ENCODE measurements around the gene EDDM13. TPM values are rescaled to one million over a fixed set of nuclear protein-coding genes. Genes with fewer than 3 reads are reported as not detected.
A peak's percentile ranks its signal among the peaks of the same experiment; 100 is the strongest.
"Not testable (repeated sequence)": the region's sequence is repeated elsewhere in the genome, so short reads cannot be mapped to it uniquely, and the experiment has no call there.

The EDDM13 gene
- total and polyA plus RNA-seq, 5 donors from 2014 or later = 0.46 to 1.9 (median 1.1) TPM; not detected in 1

- no peak overlapping the region for H3K27ac ChIP-seq (ENCODE audit: insufficient read depth, low read length, poor library complexity, severe bottlenecking)
- peaks cover 4% of the 10 kb centered on the region for H3K27me3 Mint-ChIP-seq
- H3K4me3 ChIP-seq (ENCODE audit: low read depth, low read length) = no peak overlapping the region
- H3K9me3 ChIP-seq (ENCODE audit: control insufficient read depth in 2 of 2, low read length in 2 of 2) = no peaks in the 10 kb centered on the region
- DNase-seq = no peak
- ATAC-seq (ENCODE audit: low read depth in 2 of 2) = no peak
- H3K4me1 Mint-ChIP-seq = peaks cover 0 to 2% (median 0%) of the 10 kb centered on the region in 4 donors
- no peaks in the 10 kb centered on the region for H3K36me3 ChIP-seq (ENCODE audit: control insufficient read depth, insufficient read depth, low read length)
- H3K9me3 Mint-ChIP-seq = peaks cover 0 to 4% (median 0%) of the 10 kb centered on the region in 7 donors
- no peaks in the 10 kb centered on the region for H3K4me1 ChIP-seq (ENCODE audit: control insufficient read depth, insufficient read depth, low read length, poor library complexity, severe bottlenecking)
- no peaks in the 10 kb centered on the region for H3K27me3 ChIP-seq (ENCODE audit: control insufficient read depth, insufficient read depth, low read length)
- no peak overlapping the region for H3K4me3 Mint-ChIP-seq
- no peak overlapping the region for H3K27ac Mint-ChIP-seq
- H3K36me3 Mint-ChIP-seq = no peaks in the 10 kb centered on the region
These were observed 51.9 kb downstream of the EDDM13 start for GRCh38 chr19:56324436-56324835.

DNA sequence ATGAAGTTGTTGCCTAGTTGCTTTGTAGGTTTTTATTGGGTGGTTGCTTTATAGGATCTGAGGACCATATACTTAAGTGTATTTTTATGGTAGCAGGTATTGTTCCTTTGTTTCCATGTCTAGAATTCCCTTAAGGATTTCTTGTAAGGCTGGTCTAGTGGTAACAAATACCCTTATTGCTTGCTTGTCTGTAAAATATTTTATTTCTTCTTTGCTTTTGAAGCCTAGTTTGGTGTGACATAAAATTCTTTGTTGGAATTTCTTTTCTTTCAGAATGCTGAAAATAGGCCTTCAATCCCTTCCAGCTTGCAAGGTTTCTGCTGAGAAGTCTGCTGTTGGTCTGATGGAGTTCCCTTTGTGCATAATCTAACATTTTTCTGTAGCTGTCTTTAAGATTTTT is 60.1 kb downstream of the EDDM13 start:
- Histone ChIP-seq H3K36me3 (ENCODE audit: control insufficient read depth, insufficient read depth, low read length) (no peaks in the 10 kb centered on the region), H3K4me1 (ENCODE audit: control insufficient read depth, insufficient read depth, low read length, poor library complexity, severe bottlenecking) (no peaks in the 10 kb centered on the region), H3K9me3 (ENCODE audit: control insufficient read depth in 2 of 2, low read length in 2 of 2) (peaks cover 0 to 9% of the 10 kb centered on the region in 2 experiments), H3K27me3 (ENCODE audit: control insufficient read depth, insufficient read depth, low read length) (no peaks in the 10 kb centered on the region), H3K27ac (ENCODE audit: insufficient read depth, low read length, poor library complexity, severe bottlenecking) (no peak overlapping the region), H3K4me3 (ENCODE audit: low read depth, low read length) (no peak overlapping the region)
- Mint-ChIP-seq H3K27me3 (peaks cover 13% of the 10 kb centered on the region), H3K4me3 (no peak overlapping the region), H3K4me1 (no peaks in the 10 kb centered on the region), H3K27ac (no peak overlapping the region), H3K9me3 (peaks cover 0 to 15% (median 7%) of the 10 kb centered on the region in 7 donors), H3K36me3 (no peaks in the 10 kb centered on the region)
- DNase-seq (no peak), ATAC-seq (ENCODE audit: low read depth in 2 of 2) (no peak)

- H3K4me3 Mint-ChIP-seq = no peak overlapping the region
- DNase-seq (peak; percentile 17 to 61 (median 34)), ATAC-seq (ENCODE audit: low read depth in 2 of 2) (peak in 1 of 2 donors; percentile 46)
- Histone ChIP-seq H3K27ac (ENCODE audit: insufficient read depth, low read length, poor library complexity, severe bottlenecking) (no peak overlapping the region), H3K4me1 (ENCODE audit: control insufficient read depth, insufficient read depth, low read length, poor library complexity, severe bottlenecking) (no peaks in the 10 kb centered on the region), H3K27me3 (ENCODE audit: control insufficient read depth, insufficient read depth, low read length) (no peaks in the 10 kb centered on the region), H3K9me3 (ENCODE audit: control insufficient read depth in 2 of 2, low read length in 2 of 2) (peaks cover 0 to 9% of the 10 kb centered on the region in 2 experiments), H3K4me3 (ENCODE audit: low read depth, low read length) (no peak overlapping the region), H3K36me3 (ENCODE audit: control insufficient read depth, insufficient read depth, low read length) (no peaks in the 10 kb centered on the region)
- no peaks in the 10 kb centered on the region for H3K4me1 Mint-ChIP-seq
- H3K27ac Mint-ChIP-seq = peak overlapping the region in 1 of 3 donors; percentile 32
- peaks cover 0 to 15% (median 7%) of the 10 kb centered on the region in 7 donors for H3K9me3 Mint-ChIP-seq
- H3K36me3 Mint-ChIP-seq = no peaks in the 10 kb centered on the region
- peaks cover 13% of the 10 kb centered on the region for H3K27me3 Mint-ChIP-seq
These were observed 61.0 kb downstream of the EDDM13 start for GRCh38 chr19:56333506-56333905.

DNA sequence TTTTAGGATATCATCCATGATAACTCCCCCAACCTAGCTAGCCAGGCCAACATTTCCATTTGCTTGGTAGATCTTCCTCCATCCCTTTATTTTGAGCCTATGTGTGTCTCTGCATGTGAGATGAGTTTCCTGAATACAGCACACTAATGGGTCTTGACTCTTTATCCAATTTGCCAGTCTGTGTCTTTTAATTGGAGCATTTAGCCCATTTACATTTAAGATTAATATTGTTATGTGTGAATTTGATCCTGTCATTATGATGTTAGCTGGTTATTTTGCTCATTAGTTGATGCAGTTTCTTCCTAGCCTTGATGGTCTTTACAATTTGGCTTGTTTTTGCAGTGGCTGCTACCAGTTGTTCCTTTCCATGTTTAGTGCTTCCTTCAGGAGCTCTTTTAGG is 62.8 kb downstream of the EDDM13 start:
- DNase-seq; H3K27ac ChIP-seq (ENCODE audit: insufficient read depth, low read length, poor library complexity, severe bottlenecking); H3K4me3 ChIP-seq (ENCODE audit: low read depth, low read length); H3K36me3 Mint-ChIP-seq; H3K9me3 ChIP-seq (ENCODE audit: control insufficient read depth in 2 of 2, low read length in 2 of 2); H3K4me1 Mint-ChIP-seq; H3K4me1 ChIP-seq (ENCODE audit: control insufficient read depth, insufficient read depth, low read length, poor library complexity, severe bottlenecking); H3K36me3 ChIP-seq (ENCODE audit: control insufficient read depth, insufficient read depth, low read length); H3K27ac Mint-ChIP-seq; H3K27me3 ChIP-seq (ENCODE audit: control insufficient read depth, insufficient read depth, low read length); ATAC-seq (ENCODE audit: low read depth in 2 of 2); H3K4me3 Mint-ChIP-seq: not testable (repeated sequence)
- peaks cover 13% of the 10 kb centered on the region for H3K27me3 Mint-ChIP-seq
- H3K9me3 Mint-ChIP-seq = peaks cover 0 to 15% (median 5%) of the 10 kb centered on the region in 7 donors

DNA sequence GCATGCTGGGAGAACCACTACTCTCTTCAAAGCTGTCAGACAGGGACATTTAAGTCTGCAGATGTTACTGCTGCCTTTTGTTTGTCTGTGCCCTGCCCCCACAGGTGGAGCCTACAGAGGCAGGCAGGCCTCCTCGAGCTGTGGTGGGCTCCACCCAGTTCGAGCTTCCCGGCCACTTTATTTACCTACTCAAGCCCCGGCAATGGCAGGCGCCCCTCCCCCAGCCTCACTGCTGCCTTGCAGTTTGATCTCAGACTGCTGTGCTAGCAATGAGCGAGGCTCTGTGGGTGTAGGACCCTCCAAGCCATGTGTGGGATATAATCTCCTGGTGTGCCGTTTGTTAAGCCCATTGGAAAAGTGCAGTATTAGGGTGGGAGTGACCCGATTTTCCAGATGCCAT is 64.5 kb downstream of the EDDM13 start:
- not testable (repeated sequence) for H3K36me3 Mint-ChIP-seq; H3K27me3 Mint-ChIP-seq; H3K27ac Mint-ChIP-seq; H3K36me3 ChIP-seq (ENCODE audit: control insufficient read depth, insufficient read depth, low read length); H3K4me3 ChIP-seq (ENCODE audit: low read depth, low read length); H3K4me1 Mint-ChIP-seq; H3K27me3 ChIP-seq (ENCODE audit: control insufficient read depth, insufficient read depth, low read length); DNase-seq; ATAC-seq (ENCODE audit: low read depth in 2 of 2); H3K4me3 Mint-ChIP-seq; H3K9me3 ChIP-seq (ENCODE audit: control insufficient read depth in 2 of 2, low read length in 2 of 2); H3K27ac ChIP-seq (ENCODE audit: insufficient read depth, low read length, poor library complexity, severe bottlenecking); H3K4me1 ChIP-seq (ENCODE audit: control insufficient read depth, insufficient read depth, low read length, poor library complexity, severe bottlenecking)
- H3K9me3 Mint-ChIP-seq = peaks cover 0 to 14% (median 7%) of the 10 kb centered on the region in 7 donors

DNA sequence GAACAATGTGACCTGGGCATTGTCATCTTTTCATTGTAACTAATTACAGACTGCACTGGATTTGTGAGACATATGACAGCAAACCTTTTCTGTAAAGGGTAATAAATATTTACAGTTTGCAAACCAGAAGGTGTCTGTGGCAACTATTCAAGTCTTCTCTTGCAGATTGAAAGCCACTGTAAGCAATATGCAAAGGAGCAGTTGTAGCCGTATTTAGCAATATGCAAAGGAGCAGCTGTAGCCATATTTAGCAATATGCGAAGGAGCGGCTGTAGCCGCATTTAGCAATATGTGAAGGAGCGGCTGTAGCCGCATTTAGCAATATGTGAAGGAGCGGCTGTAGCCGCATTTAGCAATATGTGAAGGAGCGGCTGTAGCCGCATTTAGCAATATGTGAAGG is 66.5 kb downstream of the EDDM13 start:
- not testable (repeated sequence) for H3K27ac ChIP-seq (ENCODE audit: insufficient read depth, low read length, poor library complexity, severe bottlenecking); H3K4me3 Mint-ChIP-seq; H3K27ac Mint-ChIP-seq; H3K4me3 ChIP-seq (ENCODE audit: low read depth, low read length); ATAC-seq (ENCODE audit: low read depth in 2 of 2); H3K27me3 Mint-ChIP-seq; DNase-seq; H3K27me3 ChIP-seq (ENCODE audit: control insufficient read depth, insufficient read depth, low read length); H3K4me1 Mint-ChIP-seq; H3K36me3 Mint-ChIP-seq; H3K4me1 ChIP-seq (ENCODE audit: control insufficient read depth, insufficient read depth, low read length, poor library complexity, severe bottlenecking); H3K36me3 ChIP-seq (ENCODE audit: control insufficient read depth, insufficient read depth, low read length)
- H3K9me3 ChIP-seq (ENCODE audit: control insufficient read depth in 2 of 2, low read length in 2 of 2) = peaks cover 5 to 10% of the 10 kb centered on the region in 2 experiments
- H3K9me3 Mint-ChIP-seq = peaks cover 3 to 18% (median 5%) of the 10 kb centered on the region in 7 donors

DNA sequence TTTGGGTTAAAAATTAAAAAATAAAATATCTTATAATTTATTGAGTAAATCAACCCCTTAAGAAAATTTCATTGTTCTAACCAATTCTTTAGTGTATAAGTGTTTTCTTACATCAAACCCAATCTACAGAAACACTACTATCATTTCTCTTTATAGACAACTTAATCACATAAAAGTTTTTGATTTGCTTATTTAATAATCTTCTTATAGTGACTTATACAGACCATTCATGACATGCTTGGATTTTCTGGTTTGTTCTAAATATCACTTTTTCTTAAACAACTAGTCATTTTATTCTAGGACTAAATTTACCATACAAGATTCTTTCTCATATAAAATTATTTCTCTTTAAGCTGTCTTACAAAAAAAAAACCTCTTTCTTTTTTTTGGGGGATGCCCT is 69.4 kb downstream of the EDDM13 start:
- H3K27me3 ChIP-seq (ENCODE audit: control insufficient read depth, insufficient read depth, low read length) = no peaks in the 10 kb centered on the region
- DNase-seq = no peak
- Mint-ChIP-seq H3K4me3 (no peak overlapping the region), H3K9me3 (peaks cover 3 to 15% (median 5%) of the 10 kb centered on the region in 7 donors), H3K4me1 (no peaks in the 10 kb centered on the region), H3K27ac (no peak overlapping the region), H3K27me3 (no peaks in the 10 kb centered on the region), H3K36me3 (no peaks in the 10 kb centered on the region)
- H3K4me3 ChIP-seq (ENCODE audit: low read depth, low read length) = no peak overlapping the region
- H3K36me3 ChIP-seq (ENCODE audit: control insufficient read depth, insufficient read depth, low read length) = no peaks in the 10 kb centered on the region
- H3K27ac ChIP-seq (ENCODE audit: insufficient read depth, low read length, poor library complexity, severe bottlenecking) = no peak overlapping the region
- no peak for ATAC-seq (ENCODE audit: low read depth in 2 of 2)
- H3K9me3 ChIP-seq (ENCODE audit: control insufficient read depth in 2 of 2, low read length in 2 of 2) = peaks cover 5 to 10% of the 10 kb centered on the region in 2 experiments
- no peaks in the 10 kb centered on the region for H3K4me1 ChIP-seq (ENCODE audit: control insufficient read depth, insufficient read depth, low read length, poor library complexity, severe bottlenecking)

- H3K4me3 Mint-ChIP-seq = no peak overlapping the region
- no peaks in the 10 kb centered on the region for H3K4me1 ChIP-seq (ENCODE audit: control insufficient read depth, insufficient read depth, low read length, poor library complexity, severe bottlenecking)
- no peaks in the 10 kb centered on the region for H3K36me3 Mint-ChIP-seq
- H3K9me3 Mint-ChIP-seq = peaks cover 0 to 11% (median 1%) of the 10 kb centered on the region in 7 donors
- DNase-seq (no peak), ATAC-seq (ENCODE audit: low read depth in 2 of 2) (no peak)
- H3K27ac Mint-ChIP-seq = no peak overlapping the region
- H3K27ac ChIP-seq (ENCODE audit: insufficient read depth, low read length, poor library complexity, severe bottlenecking) = no peak overlapping the region
- H3K36me3 ChIP-seq (ENCODE audit: control insufficient read depth, insufficient read depth, low read length) = no peaks in the 10 kb centered on the region
- H3K9me3 ChIP-seq (ENCODE audit: control insufficient read depth in 2 of 2, low read length in 2 of 2) = peaks cover 5 to 6% of the 10 kb centered on the region in 2 experiments
- H3K4me3 ChIP-seq (ENCODE audit: low read depth, low read length) = no peak overlapping the region
- peaks cover 0 to 6% (median under 1%) of the 10 kb centered on the region in 4 donors for H3K4me1 Mint-ChIP-seq
- no peaks in the 10 kb centered on the region for H3K27me3 ChIP-seq (ENCODE audit: control insufficient read depth, insufficient read depth, low read length)
- H3K27me3 Mint-ChIP-seq = no peaks in the 10 kb centered on the region
These were observed 74.7 kb downstream of the EDDM13 start for GRCh38 chr19:56347163-56347778.
